ENCODE data around the gene KCNH4.
A peak's percentile ranks its signal among the peaks of the same experiment; 100 is the strongest.

The KCNH4 gene

GRCh38 chr17:42120161-42120769, 60.7 kb downstream of the KCNH4 start:
- Histone ChIP-seq H2AFZ (ENCODE audit: low read depth, low read length) (no peak overlapping the region), H3K4me3 (ENCODE audit: low read length) (peak overlapping the region; percentile 89), H3K4me1 (ENCODE audit: low read length) (peaks cover 35% of the 10 kb centered on the region), H4K20me1 (ENCODE audit: insufficient read depth, low read length) (no peaks in the 10 kb centered on the region), H3K27me3 (ENCODE audit: low read depth, low read length) (no peaks in the 10 kb centered on the region), H3K79me2 (ENCODE audit: low read length) (0 out of 2 replicates have a peak, but pooled peaks cover 4% of the 10 kb centered on the region), H3K9ac (ENCODE audit: low read length) (peak overlapping the region; percentile 84), H3K27ac (ENCODE audit: low read length) (no peak overlapping the region), H3K4me2 (ENCODE audit: low read length) (peak overlapping the region; percentile 94), H3K36me3 (replicated peaks; ENCODE audit: low read depth, low read length) (peaks cover 25% of the 10 kb centered on the region), H3K9me3 (ENCODE audit: insufficient read depth, low read length) (no peaks in the 10 kb centered on the region)
- no peak for TF ChIP-seq EZH2phosphoT487 (IDR thresholded peaks at IDR 0.05; ENCODE audit: low read depth)

- Histone ChIP-seq H3K4me1 (ENCODE audit: low read length) (peaks cover 43% of the 10 kb centered on the region), H3K9ac (ENCODE audit: low read length) (no peak overlapping the region), H3K79me2 (ENCODE audit: low read length) (0 out of 2 replicates have a peak, but pooled peaks cover 4% of the 10 kb centered on the region), H4K20me1 (ENCODE audit: insufficient read depth, low read length) (no peaks in the 10 kb centered on the region), H3K27me3 (ENCODE audit: low read depth, low read length) (no peaks in the 10 kb centered on the region), H3K27ac (ENCODE audit: low read length) (no peak overlapping the region), H3K36me3 (replicated peaks; ENCODE audit: low read depth, low read length) (peaks cover 21% of the 10 kb centered on the region), H3K9me3 (ENCODE audit: insufficient read depth, low read length) (no peaks in the 10 kb centered on the region), H3K4me2 (ENCODE audit: low read length) (no peak overlapping the region), H2AFZ (ENCODE audit: low read depth, low read length) (no peak overlapping the region), H3K4me3 (ENCODE audit: low read length) (no peak overlapping the region)
- TF ChIP-seq EZH2phosphoT487 (IDR thresholded peaks at IDR 0.05; ENCODE audit: low read depth) (no peak), CTCF (IDR thresholded peaks at IDR 0.05; ENCODE audit: low read depth, low read length) (no peak)
Observed at GRCh38 chr17:42119301-42119700, 61.6 kb downstream of the KCNH4 start.

GRCh38 chr17:42118545-42118944, 62.4 kb downstream of the KCNH4 start:
- H3K4me2 ChIP-seq (ENCODE audit: low read length) = no peak overlapping the region
- H3K9ac ChIP-seq (ENCODE audit: low read length) = no peak overlapping the region
- no peak overlapping the region for H3K4me3 ChIP-seq (ENCODE audit: low read length)
- H3K27me3 ChIP-seq (ENCODE audit: low read depth, low read length) = no peaks in the 10 kb centered on the region
- H3K9me3 ChIP-seq (ENCODE audit: insufficient read depth, low read length) = no peaks in the 10 kb centered on the region
- peak; percentile 74 for TF ChIP-seq CTCF (IDR thresholded peaks at IDR 0.05; ENCODE audit: low read depth, low read length)
- TF ChIP-seq EZH2phosphoT487 (IDR thresholded peaks at IDR 0.05; ENCODE audit: low read depth) = no peak
- H3K79me2 ChIP-seq (ENCODE audit: low read length) = 0 out of 2 replicates have a peak, but pooled peaks cover 4% of the 10 kb centered on the region
- H4K20me1 ChIP-seq (ENCODE audit: insufficient read depth, low read length) = no peaks in the 10 kb centered on the region
- peaks cover 20% of the 10 kb centered on the region for H3K36me3 ChIP-seq (replicated peaks; ENCODE audit: low read depth, low read length)
- peaks cover 45% of the 10 kb centered on the region for H3K4me1 ChIP-seq (ENCODE audit: low read length)
- no peak overlapping the region for H3K27ac ChIP-seq (ENCODE audit: low read length)
- no peak overlapping the region for H2AFZ ChIP-seq (ENCODE audit: low read depth, low read length)

- TF ChIP-seq CTCF (IDR thresholded peaks at IDR 0.05; ENCODE audit: low read depth, low read length) = no peak
- Histone ChIP-seq H3K9ac (ENCODE audit: low read length) (no peak overlapping the region), H3K36me3 (replicated peaks; ENCODE audit: low read depth, low read length) (peaks cover 22% of the 10 kb centered on the region)
Observed at GRCh38 chr17:42118126-42118510, 62.8 kb downstream of the KCNH4 start.

More at GRCh38 chr17:42118126-42118510, 62.8 kb downstream of the KCNH4 start:
- no peaks in the 10 kb centered on the region for H4K20me1 ChIP-seq (ENCODE audit: insufficient read depth, low read length)
- H3K27me3 ChIP-seq (ENCODE audit: low read depth, low read length) = no peaks in the 10 kb centered on the region
- H3K4me3 ChIP-seq (ENCODE audit: low read length) = no peak overlapping the region
- H3K4me2 ChIP-seq (ENCODE audit: low read length) = no peak overlapping the region
- no peak overlapping the region for H2AFZ ChIP-seq (ENCODE audit: low read depth, low read length)
- no peaks in the 10 kb centered on the region for H3K9me3 ChIP-seq (ENCODE audit: insufficient read depth, low read length)
- no peak overlapping the region for H3K27ac ChIP-seq (ENCODE audit: low read length)
- H3K79me2 ChIP-seq (ENCODE audit: low read length) = 0 out of 2 replicates have a peak, but pooled peaks cover 4% of the 10 kb centered on the region
- H3K4me1 ChIP-seq (ENCODE audit: low read length) = peaks cover 49% of the 10 kb centered on the region
